ENCODE measurements around the gene SENP3. TPM values are rescaled to one million over a fixed set of nuclear protein-coding genes. Genes with fewer than 3 reads are reported as not detected.

SENP3 gene
- 59.2 and 68.1 TPM in 2 replicates for total RNA-seq

GRCh38 chr17:7561589-7562207 lies at the start of gene SENP3:
SENP3 (plus strand) TSS chr17:7561919; CDS start chr17:7563077, 1,158 bp downstream.

DNA sequence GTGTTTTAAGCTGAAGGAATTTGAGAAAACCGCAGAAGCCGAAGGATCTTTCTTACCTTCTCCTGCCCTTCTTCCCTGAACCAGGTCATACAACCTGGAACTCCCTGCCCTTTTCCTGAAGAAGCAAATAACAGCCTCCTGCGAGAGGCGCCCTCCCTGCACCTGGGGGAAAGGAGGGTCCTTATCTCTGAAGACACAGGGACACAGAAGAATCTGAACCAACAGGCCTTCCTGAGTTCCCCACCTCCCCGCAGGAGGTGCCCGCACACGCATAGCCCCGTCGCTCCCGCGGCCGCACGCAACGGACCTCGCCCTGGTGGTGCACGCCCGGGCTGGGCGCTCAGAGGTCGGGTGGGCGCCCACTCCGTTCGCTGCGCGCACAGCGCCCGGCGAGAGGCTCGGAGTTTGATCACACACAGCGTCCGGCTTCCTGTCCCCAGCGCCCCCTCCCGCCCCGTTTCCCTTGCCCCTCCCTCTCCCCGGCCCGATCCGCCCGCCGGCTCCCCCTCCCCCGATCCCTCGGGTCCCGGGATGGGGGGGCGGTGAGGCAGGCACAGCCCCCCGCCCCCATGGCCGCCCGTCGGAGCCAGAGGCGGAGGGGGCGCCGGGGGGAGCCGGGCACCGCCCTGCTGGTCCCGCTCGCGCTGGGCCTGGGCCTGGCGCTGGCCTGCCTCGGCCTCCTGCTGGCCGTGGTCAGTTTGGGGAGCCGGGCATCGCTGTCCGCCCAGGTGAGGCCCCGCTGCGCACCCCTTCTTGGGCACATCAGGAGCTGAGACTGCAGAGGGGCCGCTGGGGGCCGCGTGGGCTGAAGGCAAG lies 12.9 kb upstream of the SENP3 start, which contains the start of gene TNFSF12:
TNFSF12 (plus strand) TSS at position 474 of the 816 bp plus-strand sequence; CDS start at position 570, 96 bp downstream.

GRCh38 chr17:7558544-7559319 lies 3.0 kb upstream of the SENP3 start, which contains the start of gene TNFSF13:
TNFSF13 (plus strand) TSS chr17:7558750; CDS start chr17:7559040, 290 bp downstream.

GRCh38 chr17:7579001-7579833 lies 17.5 kb downstream of the SENP3 start, which contains the start of gene CD68:
CD68 (plus strand) TSS chr17:7579638; CDS start chr17:7579678, 40 bp downstream.

GRCh38 chr17:7583253-7584109 lies 21.8 kb downstream of the SENP3 start, which contains the start of gene MPDU1:
MPDU1 (plus strand) TSS chr17:7583852; CDS start chr17:7583863, 11 bp downstream.

DNA sequence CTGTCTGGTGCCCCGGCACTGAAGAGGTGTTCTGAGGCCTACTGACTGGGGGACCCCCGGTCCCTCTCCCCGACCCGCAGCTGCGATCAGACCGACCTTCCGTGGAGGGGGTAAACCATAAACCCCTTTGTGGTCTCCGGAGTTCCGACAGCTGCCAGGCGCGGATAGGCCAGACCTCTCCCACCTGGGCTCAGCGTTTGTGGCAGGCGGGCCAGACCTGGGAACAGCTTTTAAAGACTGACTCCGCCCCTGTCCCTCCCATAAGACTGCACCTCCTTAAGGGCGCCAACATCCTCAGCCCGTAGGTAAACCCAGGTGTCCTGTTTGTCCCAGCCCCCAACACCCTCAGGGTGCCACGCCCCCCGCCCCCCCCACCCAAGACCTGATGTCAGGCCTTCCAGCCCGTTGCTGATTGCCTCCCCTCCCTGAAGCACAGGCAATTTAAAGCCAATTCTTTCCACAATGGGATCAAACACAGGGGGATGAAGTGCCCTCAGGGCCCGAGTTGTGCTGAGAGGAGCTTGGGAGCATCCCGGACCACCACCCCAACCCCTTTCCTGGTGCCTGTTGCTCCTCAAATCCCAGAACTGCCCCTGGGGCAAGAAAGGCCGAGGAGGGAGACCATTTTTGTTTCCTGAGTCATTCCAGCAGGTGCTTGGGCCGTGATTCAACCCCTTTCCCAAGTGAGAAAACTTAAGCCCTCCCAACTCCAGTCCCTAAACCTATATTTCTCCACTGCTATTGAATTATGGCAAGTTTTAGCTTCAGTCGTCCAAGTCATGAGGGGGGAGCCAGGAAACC lies 28.4 kb downstream of the SENP3 start, which contains the start of gene SOX15:
SOX15 (minus strand) TSS at position 204 of the 801 bp plus-strand sequence. CDS start 418 bp downstream, outside the sequence.

DNA sequence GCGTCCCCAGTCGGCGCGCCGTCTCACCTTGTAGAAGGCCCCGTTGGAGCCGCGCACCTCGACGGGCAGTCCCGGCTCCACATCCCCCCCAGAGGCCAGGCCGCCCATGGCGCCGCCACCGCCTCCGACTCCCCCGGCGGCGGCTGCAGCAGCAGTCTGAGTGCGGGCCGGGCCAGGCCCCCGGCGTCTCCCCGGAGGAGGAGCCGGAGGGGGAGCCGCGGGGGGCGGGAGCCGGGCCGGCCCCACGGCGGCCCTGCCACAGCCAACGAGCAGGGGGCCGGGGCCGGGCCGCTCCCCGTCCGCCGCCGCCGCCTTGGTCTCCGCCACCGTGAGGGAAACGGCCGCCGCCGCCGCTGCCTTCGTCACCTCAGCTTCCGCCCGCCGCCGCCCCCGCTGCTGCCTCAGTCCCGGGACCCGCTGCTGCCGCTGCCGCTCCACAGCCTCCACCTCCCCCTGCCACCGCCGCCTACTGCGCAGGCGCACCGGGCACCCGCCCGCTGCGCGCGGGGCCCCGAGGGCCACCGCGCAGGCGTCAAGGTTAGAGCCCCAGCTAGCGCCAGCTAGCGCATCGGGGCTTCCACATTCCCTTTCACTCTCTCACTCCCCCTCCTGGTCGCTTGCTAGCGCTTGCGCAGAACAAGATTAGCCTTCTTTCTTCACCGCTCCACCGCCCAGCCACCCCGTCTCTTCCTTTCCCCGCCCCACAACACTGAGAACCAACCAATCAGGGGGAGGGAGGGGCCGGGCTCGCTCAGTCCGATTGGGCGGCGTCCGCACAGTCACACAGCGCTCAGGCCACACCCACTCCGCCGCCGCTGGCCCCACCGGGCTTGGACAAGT lies 52.9 kb downstream of the SENP3 start, which contains the start of gene FXR2:
FXR2 (minus strand) TSS at position 473 of the 840 bp plus-strand sequence; CDS start at position 108, 365 bp downstream.

Other genes starting within 250 kb of the SENP3 start
- 40.1 and 47.6 TPM in 2 replicates for gene GPS2, start 246.6 kb upstream of the SENP3 start, total RNA-seq
- gene NEURL4, start 232.6 kb upstream of the SENP3 start, total RNA-seq: 20.2 and 23.5 TPM in 2 replicates
- gene ACAP1, start 225.4 kb upstream of the SENP3 start, total RNA-seq: 0.58 and 0.99 TPM in 2 replicates
- gene KCTD11, start 209.8 kb upstream of the SENP3 start, total RNA-seq: 6.1 and 13.1 TPM in 2 replicates
- not detected in 2 replicates for gene TMEM95, start 206.8 kb upstream of the SENP3 start, total RNA-seq
- 0.66 and 0.73 TPM in 2 replicates for gene TNK1, start 180.8 kb upstream of the SENP3 start, total RNA-seq
- gene PLSCR3, start 167.4 kb upstream of the SENP3 start, total RNA-seq: 38.7 and 48.1 TPM in 2 replicates
- 95.8 and 132 TPM in 2 replicates for gene TMEM256, start 157.8 kb upstream of the SENP3 start, total RNA-seq
- gene NLGN2, start 154.1 kb upstream of the SENP3 start, total RNA-seq: 16.1 and 18.2 TPM in 2 replicates
- not detected in 2 replicates for gene SPEM1, start 141.6 kb upstream of the SENP3 start, total RNA-seq
- not detected in 2 replicates for gene SPEM2, start 136.3 kb upstream of the SENP3 start, total RNA-seq
- gene SPEM3, start 133.1 kb upstream of the SENP3 start, total RNA-seq: not detected in 2 replicates
- 1.3 and 1.9 TPM in 2 replicates for gene TMEM102, start 126.5 kb upstream of the SENP3 start, total RNA-seq
- 0.58 and 2.8 TPM in 2 replicates for gene FGF11, start 122.4 kb upstream of the SENP3 start, total RNA-seq
- gene CHRNB1, start 116.9 kb upstream of the SENP3 start, total RNA-seq: 6.8 and 10.3 TPM in 2 replicates
- gene ZBTB4, start 82.3 kb upstream of the SENP3 start, total RNA-seq: 27.8 and 44.8 TPM in 2 replicates
- not detected in 2 replicates for gene SLC35G6, start 80.5 kb upstream of the SENP3 start, total RNA-seq
- 104 and 111 TPM in 2 replicates for gene POLR2A, start 77.6 kb upstream of the SENP3 start, total RNA-seq
- gene TNFSF12, start 12.9 kb upstream of the SENP3 start, total RNA-seq: 17.0 and 18.4 TPM in 2 replicates
- 2.0 and 2.2 TPM in 2 replicates for gene TNFSF13, start 3.2 kb upstream of the SENP3 start, total RNA-seq
- 30.4 and 79.9 TPM in 2 replicates for gene CD68, start 17.7 kb downstream of the SENP3 start, total RNA-seq
- gene MPDU1, start 21.9 kb downstream of the SENP3 start, total RNA-seq: 94.1 and 137 TPM in 2 replicates
- 0.66 and 0.73 TPM in 2 replicates for gene SOX15, start 28.2 kb downstream of the SENP3 start, total RNA-seq
- gene FXR2, start 53.0 kb downstream of the SENP3 start, total RNA-seq: 34.9 and 47.3 TPM in 2 replicates
- 43.8 and 45.5 TPM in 2 replicates for gene SAT2, start 65.9 kb downstream of the SENP3 start, total RNA-seq
- gene SHBG, start 68.2 kb downstream of the SENP3 start, total RNA-seq: 0.17 and 0.29 TPM in 2 replicates
- gene ATP1B2, start 89.0 kb downstream of the SENP3 start, total RNA-seq: 0.17 TPM in 1 of 2 replicates, not detected in the other
- gene TP53, start 125.6 kb downstream of the SENP3 start, total RNA-seq: 18.3 and 35.4 TPM in 2 replicates
- 3.6 and 6.4 TPM in 2 replicates for gene WRAP53, start 126.6 kb downstream of the SENP3 start, total RNA-seq
- 0.83 and 1.0 TPM in 2 replicates for gene EFNB3, start 143.3 kb downstream of the SENP3 start, total RNA-seq
- gene DNAH2, start 155.8 kb downstream of the SENP3 start, total RNA-seq: 0.17 and 0.29 TPM in 2 replicates

Data from smooth muscle cell of trachea (primary cell).